8988T (cell line): Measurements from ENCODE around the gene STK32B.

ENCODE experiments used
- DNase-seq: peaks from one replicate; pipeline ENCODE4 v3.0.0; 2011

STK32B gene

DNA sequence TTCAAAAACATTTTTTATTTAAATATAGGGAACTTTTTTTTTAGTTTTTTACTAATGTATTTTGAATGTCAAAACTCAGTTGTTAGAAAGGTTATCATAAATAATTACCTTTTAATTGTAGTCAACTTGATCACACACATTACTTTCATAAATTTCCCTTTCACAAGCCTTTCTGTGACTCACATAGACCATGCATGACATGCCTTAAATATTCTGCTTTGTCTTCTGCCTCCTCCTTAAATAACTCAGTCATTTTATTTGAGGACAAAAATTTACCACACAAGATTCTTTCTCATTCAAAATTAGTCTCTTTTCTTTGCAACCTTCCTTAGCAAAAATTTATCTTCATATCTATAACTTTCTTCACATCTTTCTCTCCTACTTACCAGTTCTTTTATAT lies 437.1 kb downstream of the STK32B start:
- no peak for DNase-seq

DNA sequence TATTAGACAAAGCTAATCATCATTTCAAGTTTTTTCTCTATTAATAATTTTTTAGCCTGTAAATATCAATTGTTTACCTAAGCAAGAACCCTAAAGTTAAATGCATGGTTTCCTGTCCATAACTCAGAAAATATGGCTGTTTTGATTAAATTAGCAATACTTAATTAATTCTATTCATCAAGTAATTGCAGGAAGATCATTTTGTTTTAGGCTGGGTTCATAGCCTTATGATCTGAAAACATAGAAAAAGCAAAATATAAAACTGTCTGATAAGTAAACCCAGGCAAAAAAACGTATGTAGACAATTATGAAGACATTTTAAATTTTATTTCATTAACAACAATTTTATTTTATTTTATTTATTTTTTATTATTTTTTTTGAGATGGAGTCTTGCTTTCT lies 438.0 kb downstream of the STK32B start:
- DNase-seq, result no peak

DNA sequence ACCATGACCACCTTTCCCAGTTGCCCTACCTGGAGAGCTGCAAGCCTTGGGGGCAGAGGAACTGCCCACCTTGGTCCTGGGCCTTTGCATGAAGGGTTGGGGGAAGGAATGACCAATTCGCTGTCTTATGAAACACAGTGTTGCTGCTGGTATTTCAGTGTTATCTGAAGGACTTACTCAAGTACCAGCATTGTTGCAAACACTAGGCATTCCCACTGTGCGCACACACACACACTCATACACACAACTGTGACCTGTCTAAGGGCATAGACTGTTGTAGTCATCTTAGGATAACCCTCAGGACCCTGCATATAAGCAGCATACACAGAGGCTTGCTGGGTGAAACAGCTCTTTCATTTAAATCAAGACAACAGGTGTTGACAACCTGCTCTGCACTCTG lies 446.2 kb downstream of the STK32B start:
- DNase-seq, result no peak

DNA sequence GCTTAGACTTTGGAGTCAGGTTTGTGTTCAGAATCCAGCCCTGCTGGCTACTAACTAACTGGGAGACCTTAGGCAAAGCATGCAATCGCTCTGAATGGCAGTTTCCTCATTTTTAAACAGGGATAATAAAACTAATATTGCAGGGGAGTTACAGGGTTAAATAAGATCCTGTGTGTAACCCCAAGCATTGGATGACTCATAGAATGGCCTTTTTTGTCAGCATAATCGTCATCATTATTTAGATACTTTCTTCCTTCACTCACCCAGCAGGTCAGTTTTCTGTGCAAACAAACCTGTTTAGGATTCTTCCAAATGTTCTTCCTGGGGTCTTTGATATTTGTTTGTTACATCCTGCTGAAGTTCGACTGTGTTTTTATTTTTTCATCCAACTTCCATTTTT lies 448.9 kb downstream of the STK32B start:
- DNase-seq, result no peak

DNA sequence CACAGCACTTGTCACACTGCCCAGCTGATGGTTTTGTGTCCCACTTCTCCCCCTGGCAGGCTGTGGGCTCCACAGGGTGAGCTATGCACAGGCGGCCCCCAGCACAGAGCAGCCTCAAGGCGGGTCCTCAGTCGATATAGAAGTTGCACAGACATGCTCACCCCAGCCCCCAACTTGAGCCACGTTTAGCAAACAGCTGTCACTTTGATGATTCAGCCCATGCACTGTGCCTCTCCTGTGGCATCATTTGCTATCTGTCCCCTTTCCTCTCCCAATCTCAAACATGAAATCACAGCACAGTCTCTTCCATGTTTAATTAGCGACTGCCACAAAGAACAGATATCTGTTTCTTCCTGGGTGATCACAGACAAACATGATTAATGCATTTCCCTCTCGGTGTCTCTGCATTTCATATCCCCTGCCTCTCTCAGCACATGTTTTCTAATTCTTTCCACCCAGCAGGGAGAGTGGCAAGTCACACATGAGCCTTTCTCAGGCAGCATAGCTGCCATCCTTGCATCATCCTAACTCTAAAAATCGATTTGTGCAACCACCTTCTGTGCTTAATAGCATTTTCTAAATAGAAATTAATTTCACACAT lies 452.2 kb downstream of the STK32B start:
- no peak for DNase-seq

DNA sequence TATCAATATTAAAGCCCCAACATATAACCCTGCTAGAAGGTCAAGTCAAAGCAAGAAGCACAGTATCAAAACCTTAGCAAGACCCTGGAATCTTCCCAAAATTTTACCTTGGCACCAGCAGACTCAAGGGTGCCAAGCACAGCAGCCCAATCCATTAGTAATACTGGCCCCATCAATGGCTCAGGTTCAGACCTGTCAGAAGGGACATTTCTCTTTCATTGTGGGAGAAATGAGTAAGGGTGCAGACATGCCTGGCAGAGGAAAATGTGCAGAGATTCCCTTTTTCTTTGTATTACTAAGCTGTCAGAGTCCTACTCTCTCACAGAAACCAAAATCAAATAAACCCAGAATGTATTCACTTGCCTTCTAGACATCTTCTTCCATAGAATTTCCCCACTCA lies 453.2 kb downstream of the STK32B start:
- no peak for DNase-seq

DNA sequence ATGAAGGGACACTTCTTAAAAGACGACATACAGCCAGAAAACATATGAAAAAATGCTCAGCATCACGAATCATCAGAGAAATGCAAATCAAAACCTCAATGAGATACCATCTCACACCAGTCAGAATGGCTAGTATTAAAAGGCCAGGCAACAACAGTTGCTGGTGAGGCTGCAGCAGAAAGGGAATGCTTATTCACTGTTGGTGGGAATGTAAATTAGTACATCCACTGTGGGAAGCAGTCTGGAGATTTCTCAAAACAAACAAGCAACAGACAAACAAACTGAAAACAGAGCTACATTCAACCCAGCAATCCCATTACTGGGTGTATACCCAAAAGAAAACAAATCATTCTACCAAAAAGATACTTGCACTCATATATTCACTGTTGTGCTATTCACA lies 459.2 kb downstream of the STK32B start:
- DNase-seq, result no peak

DNA sequence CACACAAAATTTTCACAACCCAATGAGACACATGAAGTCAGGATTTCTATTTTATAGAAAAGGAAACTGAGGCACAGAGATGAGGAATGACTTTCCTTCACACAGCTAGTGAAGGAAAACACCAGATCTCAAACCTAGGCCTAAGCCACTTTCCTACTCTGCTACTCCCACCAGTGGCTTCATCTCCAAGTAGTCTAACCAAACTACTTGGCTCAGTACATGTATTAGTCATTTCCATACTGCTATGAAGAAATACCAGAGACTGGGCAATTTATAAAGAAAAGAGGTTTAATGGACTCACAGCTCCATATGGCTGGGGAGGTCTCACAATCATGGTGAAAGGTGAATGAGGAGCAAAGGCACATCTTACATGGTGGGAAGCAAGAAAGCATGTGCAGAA lies 460.5 kb downstream of the STK32B start:
- DNase-seq, result no peak

DNA sequence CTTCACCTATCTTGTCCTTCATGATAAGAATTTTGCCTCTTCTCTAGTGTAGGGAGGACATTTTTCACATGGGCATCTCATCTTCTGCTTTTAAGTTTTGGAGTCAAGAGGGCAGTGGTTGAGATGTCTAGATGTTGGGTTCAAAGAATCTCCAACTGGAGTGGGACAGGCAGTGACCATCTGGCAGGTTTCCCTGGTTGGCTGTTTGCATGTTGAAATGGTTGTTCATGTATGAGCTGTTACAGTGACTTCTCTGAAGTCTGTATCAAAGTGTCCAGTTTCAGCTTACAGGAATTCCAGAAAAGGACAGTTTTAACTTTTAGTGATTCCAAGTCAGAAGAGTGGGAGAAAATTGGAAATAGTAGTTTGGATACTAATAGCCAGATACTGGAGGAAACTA lies 464.4 kb downstream of the STK32B start:
- DNase-seq, result no peak

DNA sequence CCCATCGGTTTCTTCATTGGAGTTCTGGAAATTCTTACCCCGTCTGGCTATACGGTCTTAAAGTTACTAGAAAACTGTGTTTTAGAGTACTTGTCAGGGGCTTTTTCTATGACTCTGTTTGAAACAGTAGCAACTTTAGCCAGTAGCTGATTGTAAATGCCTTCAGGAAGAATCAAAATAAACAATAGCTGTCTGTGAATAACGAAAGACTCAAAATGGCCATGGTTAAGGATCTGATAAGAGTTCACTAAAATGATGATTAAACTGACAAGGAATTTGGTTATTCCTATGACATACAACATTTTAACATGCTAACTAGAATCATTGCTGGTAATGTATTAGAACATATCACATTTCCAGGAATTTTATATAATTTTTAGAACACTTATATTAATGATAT lies 466.1 kb downstream of the STK32B start:
- DNase-seq, result no peak

DNA sequence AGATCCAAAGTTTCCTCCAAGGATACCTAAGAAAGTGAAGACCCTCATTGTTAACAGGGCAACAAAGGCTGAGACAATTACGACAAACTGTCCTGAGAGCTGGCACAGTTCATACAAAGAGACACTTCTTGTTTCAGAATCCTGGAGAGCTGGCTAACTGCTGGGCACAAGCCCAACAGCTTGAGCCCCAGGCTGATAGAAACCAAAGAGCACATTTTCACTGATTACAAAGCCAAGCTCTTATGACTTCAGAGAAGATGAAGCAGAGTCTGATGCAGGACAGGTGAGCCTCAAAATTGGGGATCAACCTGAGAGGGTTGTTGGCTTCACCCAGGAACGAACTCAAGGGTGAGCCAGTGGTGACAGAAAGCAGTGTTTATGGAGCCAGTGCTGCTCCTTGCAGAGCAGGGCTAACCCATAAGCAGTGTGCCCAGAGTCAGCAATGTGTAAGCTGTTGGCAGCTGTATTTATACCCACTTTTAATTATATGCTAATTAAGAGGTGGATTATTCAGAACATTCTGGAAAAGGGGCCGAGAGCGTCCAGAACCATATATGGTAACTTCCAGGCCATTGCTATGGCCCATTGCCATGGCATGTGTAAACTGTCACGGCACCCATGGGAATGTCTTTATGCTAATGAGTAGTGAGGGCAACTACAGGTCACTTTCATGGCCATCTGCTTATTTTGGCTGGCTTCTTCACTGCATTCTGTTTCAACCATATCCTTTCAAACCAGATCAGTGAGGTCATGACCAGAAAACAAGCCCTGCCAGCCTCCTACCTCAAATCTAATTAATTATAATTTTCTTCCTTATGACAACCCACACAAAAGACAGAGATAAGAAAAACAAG lies 473.4 kb downstream of the STK32B start:
- DNase-seq, result no peak

DNA sequence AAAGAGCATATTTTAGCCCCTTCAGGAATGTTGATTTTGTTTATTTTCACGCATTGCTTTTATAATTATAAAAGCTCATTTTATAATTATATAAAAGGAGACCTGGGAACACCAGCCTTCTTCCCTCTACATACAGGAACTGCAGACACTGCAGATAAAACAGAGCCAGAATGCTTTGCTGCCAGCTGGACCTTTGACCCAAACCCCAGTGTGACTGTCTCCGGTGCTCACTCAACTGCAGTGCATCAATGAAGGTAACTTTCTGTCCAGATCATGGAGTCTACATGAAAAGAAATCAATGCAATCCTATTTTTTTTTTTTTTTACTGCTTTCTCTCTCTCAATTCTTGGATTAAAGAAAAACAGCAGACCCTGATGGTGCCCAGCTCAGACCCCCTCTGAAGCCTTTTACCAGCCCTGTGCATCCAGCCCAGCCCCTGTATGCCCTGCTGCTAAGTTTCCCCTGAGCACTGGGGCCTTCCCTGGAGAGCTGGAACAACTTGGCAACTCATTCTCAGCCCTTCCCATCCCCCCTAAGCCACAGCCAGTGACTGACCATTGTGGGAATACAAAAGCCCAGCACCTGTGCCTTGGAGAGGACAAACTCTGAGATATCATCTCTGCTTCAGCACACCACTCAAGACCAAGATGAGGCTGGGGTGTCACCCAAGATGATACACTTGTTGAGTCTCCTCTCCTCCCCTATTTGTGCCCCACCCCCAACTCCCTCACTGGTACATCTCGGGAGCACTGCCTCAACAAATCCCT lies 475.0 kb downstream of the STK32B start:
- no peak for DNase-seq

DNA sequence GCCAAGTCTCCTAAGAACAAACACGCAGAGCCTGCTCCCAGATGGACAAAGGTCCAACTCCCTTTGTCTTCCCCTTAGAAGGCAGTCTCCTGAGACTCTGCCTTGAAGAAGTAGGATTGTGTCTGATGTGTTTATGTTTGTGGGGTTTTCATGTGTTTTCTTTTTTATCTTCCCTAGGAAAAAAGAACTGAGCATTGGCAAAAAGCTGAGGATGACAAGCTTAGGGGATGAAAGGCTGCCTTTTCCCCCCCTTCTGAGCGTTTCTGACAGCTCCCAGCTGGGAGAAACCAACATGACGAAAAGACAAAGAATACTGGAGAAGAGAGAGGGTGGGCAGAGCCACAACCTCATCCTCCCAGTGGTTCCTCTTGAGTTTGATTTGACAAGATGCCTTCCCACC lies 475.9 kb downstream of the STK32B start:
- DNase-seq, result no peak

DNA sequence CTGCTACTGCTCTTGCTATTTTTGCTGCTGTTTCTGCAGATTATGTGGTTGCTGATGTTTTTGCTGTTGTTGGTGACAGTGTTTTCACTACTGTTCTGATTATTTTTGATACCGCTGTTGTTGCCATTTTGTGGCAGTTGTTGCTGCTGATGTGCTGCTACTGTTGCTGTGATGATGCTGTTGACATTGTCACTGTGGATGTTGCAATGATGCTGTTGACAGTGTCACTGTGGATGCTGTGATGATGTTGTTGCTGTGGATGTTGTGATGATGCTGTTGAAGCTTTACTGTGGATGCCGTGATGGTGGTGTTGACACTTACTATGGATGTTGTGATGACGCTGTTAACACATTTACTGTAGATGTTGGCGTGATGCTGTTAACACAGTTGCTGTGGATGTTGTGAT lies 476.8 kb downstream of the STK32B start:
- DNase-seq, result no peak

DNA sequence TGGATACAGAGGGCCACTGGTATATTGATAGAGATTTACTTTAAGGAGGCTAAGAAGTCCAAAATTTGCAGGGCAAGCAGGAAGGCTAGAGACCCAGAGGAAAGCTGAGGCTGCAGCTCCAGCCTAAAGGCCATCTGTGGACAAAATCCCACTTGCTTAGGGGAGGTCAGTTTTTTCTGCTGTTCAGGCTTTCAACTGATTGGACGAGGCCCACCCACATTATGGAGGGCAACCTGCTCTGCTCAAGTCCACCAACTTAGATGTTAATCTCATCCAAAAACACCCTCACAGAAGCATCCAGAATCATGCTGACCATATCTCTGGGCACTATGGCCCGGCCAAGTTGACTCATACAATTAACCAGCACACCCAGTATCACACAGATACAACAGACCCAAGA lies 480.8 kb downstream of the STK32B start:
- DNase-seq, result no peak

DNA sequence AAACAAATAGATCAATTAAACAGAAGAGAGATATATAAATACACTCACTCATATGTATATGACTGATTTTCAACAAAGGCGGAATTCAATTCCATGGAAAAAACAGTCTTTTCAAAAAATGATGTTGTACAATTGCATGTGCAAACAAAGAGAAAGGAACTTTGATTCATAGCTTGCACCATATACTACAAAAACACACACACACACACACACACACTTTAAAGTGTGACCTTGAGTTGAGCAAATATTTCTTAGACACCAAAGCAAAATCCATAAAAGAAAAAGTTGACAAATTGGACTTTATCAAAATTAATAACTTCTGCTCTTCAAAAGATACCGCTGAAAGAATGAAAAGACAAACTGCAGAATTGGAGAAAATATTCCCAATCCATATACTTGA lies 488.3 kb downstream of the STK32B start:
- DNase-seq, result no peak

DNA sequence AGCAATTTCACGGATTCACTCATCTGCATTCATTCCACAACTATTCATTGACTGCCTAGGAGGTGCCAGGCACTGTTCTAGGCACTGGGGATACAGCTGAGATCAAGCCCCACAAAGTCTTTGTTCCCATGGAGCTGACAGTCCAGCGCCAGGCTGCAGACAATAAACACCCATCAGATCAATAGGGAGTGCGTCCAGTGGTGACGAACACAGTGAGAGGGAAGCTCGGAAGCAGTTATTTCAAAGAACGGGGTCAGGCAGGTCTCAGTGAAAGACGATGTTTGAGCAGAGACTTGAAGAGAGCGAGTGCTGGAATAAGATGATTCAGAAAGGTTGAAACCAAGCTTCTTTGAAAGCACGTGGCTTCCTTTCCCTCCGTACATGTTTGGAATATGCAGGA lies 489.9 kb downstream of the STK32B start:
- DNase-seq, result no peak

DNA sequence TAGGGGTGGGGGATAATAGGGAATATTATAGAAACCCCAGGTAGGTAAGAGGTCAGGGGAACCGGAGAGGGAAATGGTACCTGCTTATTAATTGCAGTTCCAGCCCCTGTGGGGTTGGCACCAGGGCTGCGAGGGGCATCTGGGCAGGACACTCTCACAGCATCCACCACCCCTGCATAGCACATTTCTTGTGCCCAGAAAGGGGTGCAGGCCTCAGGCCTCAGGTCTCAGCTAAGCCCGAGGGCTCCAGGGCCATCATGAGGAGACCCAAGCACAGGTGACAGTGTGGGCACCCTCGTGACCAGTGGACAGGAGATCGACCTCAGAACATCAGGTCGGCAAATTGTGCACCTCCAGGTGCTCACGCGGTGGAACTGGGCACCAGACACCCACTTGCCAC lies 492.4 kb downstream of the STK32B start:
- no peak for DNase-seq

DNA sequence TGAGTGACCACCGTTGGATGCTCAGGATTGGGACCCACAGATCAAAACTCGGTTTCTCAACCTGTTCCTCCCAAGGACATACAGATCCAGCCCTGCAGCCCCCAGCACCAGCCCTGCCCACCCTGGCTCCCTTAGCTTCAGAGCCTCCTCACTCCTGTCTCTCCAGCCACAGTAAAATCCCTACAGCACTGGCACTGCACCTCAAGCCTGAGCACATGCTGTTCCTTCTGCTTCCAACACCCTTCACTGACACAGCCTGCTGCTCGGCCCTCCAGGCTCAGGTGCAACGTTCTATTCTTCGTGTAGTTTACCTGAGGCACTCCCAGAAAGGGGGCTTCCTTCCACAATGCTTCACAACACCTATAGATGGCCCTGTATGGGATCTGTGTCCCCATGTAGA lies 493.5 kb downstream of the STK32B start:
- DNase-seq, result no peak

DNA sequence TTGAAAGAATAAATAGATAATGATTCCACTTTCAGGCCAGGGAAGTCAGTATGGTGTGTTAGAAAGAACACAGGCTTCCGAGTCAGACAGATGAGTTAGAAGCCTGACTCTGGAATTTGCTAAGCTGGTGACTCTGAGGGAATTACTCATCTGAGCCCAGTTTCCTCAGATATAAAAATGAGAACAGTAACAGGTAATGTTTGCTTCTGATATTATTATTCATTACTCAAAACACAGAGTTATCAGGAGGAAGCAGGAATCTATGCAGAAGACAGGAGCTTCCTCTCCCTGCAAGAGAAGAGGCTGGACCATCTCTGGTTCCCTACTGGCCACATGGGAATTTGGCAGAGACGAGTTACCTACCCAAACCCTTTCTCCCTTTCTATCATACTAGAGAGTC lies 494.0 kb downstream of the STK32B start:
- DNase-seq, result no peak

DNA sequence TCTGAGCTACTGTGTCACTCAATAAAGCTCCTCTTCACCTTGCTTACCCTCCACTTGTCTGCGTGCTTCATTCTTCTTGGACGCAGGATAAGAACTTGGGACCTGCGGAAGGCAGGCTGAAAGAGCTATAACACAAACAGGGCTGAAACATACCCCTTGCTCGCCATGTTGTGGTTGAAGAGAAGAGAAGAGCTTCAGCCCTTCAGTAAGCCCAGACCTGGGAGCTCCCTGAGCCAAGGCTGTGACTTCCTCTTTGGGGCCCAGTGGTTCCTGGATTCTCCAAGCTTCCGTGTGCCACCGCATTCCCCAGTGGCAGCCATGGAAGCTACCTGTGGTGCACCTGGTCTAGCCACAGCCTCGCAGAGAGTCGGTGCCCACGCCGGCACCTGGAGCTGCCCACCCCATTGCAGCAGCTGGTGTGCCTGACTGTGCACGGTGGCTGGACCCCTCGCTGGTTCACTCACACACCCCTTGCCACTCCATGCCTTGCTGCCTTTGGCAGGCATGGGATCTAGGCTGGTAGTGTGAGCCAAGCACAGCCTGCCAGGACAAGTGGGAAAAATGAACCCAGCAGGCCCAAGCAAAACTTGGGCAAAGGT lies 496.5 kb downstream of the STK32B start:
- DNase-seq, result no peak
